HCT116 (cell line): ENCODE results near the gene PLPP7. TPM values are rescaled to one million over a fixed set of nuclear protein-coding genes. Genes with fewer than 3 reads are reported as not detected.

Experiments
- ATAC-seq: fragments of 200-7000 bp; cut with Tn5 transposase; 2 replicates; pipeline ENCODE4 v1.9.1; 2020; ENCODE audit warnings: mild to moderate bottlenecking, moderate library complexity
- Bru-seq: library from RNA; stranded (reverse); fragments of 400-500 nt; gene quantifications from one replicate; lab custom pipeline; 2021; lab: Mats Ljungman, UMichigan
- BruChase-seq, 2 experiments: library from RNA; stranded (reverse); fragments of 400-500 nt; gene quantifications; one replicate each; lab custom pipeline; 2021; lab: Mats Ljungman, UMichigan
- BruUV-seq: library from RNA; stranded (reverse); fragments of 400-500 nt; replicated peaks from 2 replicates; lab custom pipeline; 2021; lab: Mats Ljungman, UMichigan
- CTCF ChIA-PET: fragments of 300-600 bp; sonication (Branson Sonifier 250); formaldehyde crosslinking; loops from one replicate; lab custom pipeline; 2021; ENCODE audit warnings: antibody characterized with exemption; lab: Charles Lee
- POLR2A ChIA-PET: fragments of 300-600, 350-600 bp; sonication (Branson Sonifier 250); formaldehyde crosslinking; loops from one replicate; lab custom pipeline; 2021; ENCODE audit warnings: antibody characterized with exemption; lab: Charles Lee
- RAD21 ChIA-PET, 2 experiments: fragments of 300-600 bp; sonication (Branson Sonifier 250); formaldehyde crosslinking; loops; one replicate each; lab custom pipeline; 2023; ENCODE audit warnings: low total read pairs in 2 of 2; ENCODE audit not compliant: uncharacterized antibody in 2 of 2, unreplicated experiment in 2 of 2, low non-redundant PET in 1 of 2; lab: Charles Lee
- DNase-seq: peaks from one replicate; pipeline ENCODE4 v3.0.0-alpha.2; 2010; ENCODE audit warnings: low read depth, low spot score
- H2AFZ ChIP-seq: fragments of 200-600 bp; shearing (Covaris generic), sonication (generic); 2 replicates; pipeline ENCODE4 v1.6.1; 2017; ENCODE audit warnings: low read depth, mixed run types, mixed read lengths, antibody characterized with exemption, low read length; ENCODE audit not compliant: poor library complexity, severe bottlenecking
- H3K27ac ChIP-seq: 2 replicates; pipeline ENCODE4 v1.5.1; 2012; ENCODE audit warnings: low read depth, low read length
- H3K27me3 ChIP-seq: fragments of 200-600 bp; sonication (generic); 2 replicates; pipeline ENCODE4 v1.6.1; 2016; ENCODE audit warnings: mixed run types, low read length, mixed read lengths; ENCODE audit not compliant: insufficient read depth
- H3K36me3 ChIP-seq, 2 experiments: fragments of 200-500 bp in 1 of 2; fragments of 200-600 bp in 1 of 2; sonication (Bioruptor generic) in 1 of 2; sonication (generic) in 1 of 2; 2 replicates each; pipeline versions ENCODE4 v1.5.1 to v1.6.1; 2014 to 2016; ENCODE audit warnings: low read length in 2 of 2, inconsistent platforms in 1 of 2, mixed read lengths in 1 of 2, mixed run types in 1 of 2; ENCODE audit not compliant: insufficient read depth in 2 of 2, control insufficient read depth in 1 of 2
- H3K4me1 ChIP-seq, 2 experiments: fragments of 200-600 bp in 1 of 2; sonication (generic) in 1 of 2; 2 replicates each; pipeline versions ENCODE4 v1.5.1 to v1.6.1; 2012 to 2017; ENCODE audit warnings: low read length in 2 of 2, inconsistent platforms in 1 of 2, mild to moderate bottlenecking in 1 of 2, mixed read lengths in 1 of 2, mixed run types in 1 of 2, moderate library complexity in 1 of 2; ENCODE audit not compliant: insufficient read depth in 2 of 2, control insufficient read depth in 1 of 2
- H3K4me2 ChIP-seq: fragments of 200-600 bp; sonication (generic); 2 replicates; pipeline ENCODE4 v1.6.1; 2017; ENCODE audit warnings: mixed run types, low read length, mixed read lengths
- H3K4me3 ChIP-seq, 2 experiments: fragments of 200-600 bp in 1 of 2; sonication (generic) in 1 of 2; replicated peaks in 1 of 2; 2 replicates each; pipeline ENCODE4 v1.5.1; 2011 to 2016; ENCODE audit warnings: low read length in 2 of 2, control low read depth in 1 of 2, low read depth in 1 of 2, mild to moderate bottlenecking in 1 of 2, mixed read lengths in 1 of 2, mixed run types in 1 of 2
- H3K79me2 ChIP-seq: fragments of 200-600 bp; sonication (generic); 2 replicates; pipeline ENCODE4 v1.6.1; 2017; ENCODE audit warnings: mild to moderate bottlenecking, mixed run types, low read length, moderate library complexity, mixed read lengths; ENCODE audit not compliant: insufficient read depth
- H3K9ac ChIP-seq: fragments of 200-600 bp; sonication (generic); 2 replicates; pipeline ENCODE4 v1.6.1; 2016; ENCODE audit warnings: low read length, mixed read lengths
- H3K9me2 ChIP-seq: fragments of 200-600 bp; sonication (generic), shearing (Covaris generic); 2 replicates; pipeline ENCODE4 v1.6.1; 2017; ENCODE audit warnings: mixed run types, mild to moderate bottlenecking, moderate library complexity; ENCODE audit not compliant: insufficient read depth
- H3K9me3 ChIP-seq, 2 experiments: fragments of 200-500 bp in 1 of 2; fragments of 200-600 bp in 1 of 2; sonication (Bioruptor generic) in 1 of 2; sonication (generic) in 1 of 2; 2 replicates each; pipeline ENCODE4 v1.6.1; 2014 to 2017; ENCODE audit warnings: low read length in 2 of 2, mixed read lengths in 2 of 2, inconsistent platforms in 1 of 2, low read depth in 1 of 2, mild to moderate bottlenecking in 1 of 2, mixed run types in 1 of 2, moderate library complexity in 1 of 2; ENCODE audit not compliant: control insufficient read depth in 1 of 2, insufficient read depth in 1 of 2
- H4K20me1 ChIP-seq: fragments of 200-600 bp; sonication (generic), shearing (Covaris generic); 2 replicates; pipeline ENCODE4 v1.6.1; 2017; ENCODE audit warnings: mixed run types, mild to moderate bottlenecking, moderate library complexity; ENCODE audit not compliant: insufficient read depth
- ZBTB33 ChIP-seq: IDR thresholded peaks from 2 replicates; pipeline ENCODE4 v1.6.1; 2011; ENCODE audit warnings: mild to moderate bottlenecking, low read length, moderate library complexity; ENCODE audit not compliant: insufficient replicate concordance; ENCODE audit errors: extremely low read depth
- ZFX ChIP-seq: fragments of 450-650 bp; IDR thresholded peaks from 2 replicates; pipeline ENCODE4 v1.6.1; 2017
- intact Hi-C: fragments of 100-400 bp; cut with micrococcal nuclease; formaldehyde crosslinking; loops from 2 replicates; pipeline ENCODE4 v1.10.0; 2022
- long read RNA-seq: library from polyadenylated mRNA; unstranded; transcript quantifications from one replicate; pipeline ENCODE4 v2.0.0, GENCODE V29; 2021; ENCODE audit not compliant: unreplicated experiment
- polyA plus RNA-seq: library from polyadenylated mRNA; unstranded; fragments of >200 nt; gene quantifications from 2 replicates; pipeline ENCODE4 v1.2.1, GENCODE V29; 2012; ENCODE audit warnings: missing spikeins
- total RNA-seq: library from RNA; stranded (reverse); gene quantifications from one replicate; pipeline ENCODE4 v1.2.1, GENCODE V29; 2021; ENCODE audit not compliant: unreplicated experiment

The PLPP7 gene
- total RNA-seq: 0.37 TPM
- polyA plus RNA-seq: 0.12 and 0.17 TPM in 2 replicates
- percentile 16 among the genes with signal in this experiment for Bru-seq, nascent RNA
- BruChase-seq, experiment 1, labeled RNA remaining after a 6-hour chase: percentile 10 among the genes with signal in this experiment
- percentile 16 among the genes with signal in this experiment for BruChase-seq, experiment 2, labeled RNA remaining after a 2-hour chase
- long read RNA-seq: 0 reads

- no peak for TF ChIP-seq ZBTB33
- TF ChIP-seq ZFX: peak; percentile 54; the same call in 1 of the 2 replicates
- ATAC-seq (peak; percentile 85), DNase-seq (no peak)
- Histone ChIP-seq H3K27me3 (no peaks in the 10 kb centered on the region), H3K9ac (no peak within 1 kb of the TSS), H3K4me1 (no peaks in the 10 kb centered on the region), H3K9me2 (no peaks in the 10 kb centered on the region), H3K27ac (no peak within 1 kb of the TSS), H3K4me3 (no peak within 1 kb of the TSS), H3K9me3 (no peaks in the 10 kb centered on the region), H4K20me1 (no peaks in the 10 kb centered on the region), H2AFZ (no peak within 1 kb of the TSS), H3K79me2 (no peaks in the 10 kb centered on the region), H3K4me2 (no peak within 1 kb of the TSS), H3K36me3 (no peaks in the 10 kb centered on the region)
- ChIA-PET CTCF (no interaction called here), RAD21 (interaction anchor here in 1 of 2 experiments (0.6 kb wide), 1 partner anchor 243 kb away, joined by 6 read pairs; no protein-coding TSS in a partner anchor), POLR2A (no interaction called here)
- no TSS peak for BruUV-seq
- intact Hi-C loops: no loop called here
Observed at GRCh38 chr9:131289301-131290035, at the start of gene PLPP7. PLPP7 (plus strand) TSS chr9:131289723; CDS start chr9:131289998, 275 bp downstream.
